HL-60/S4 treated with retinoic acid at 250 ng/mL for 4 days and 3 days (cell line): ENCODE measurements around the gene PTP4A1.
"Not testable (repeated sequence)": the region's sequence is repeated elsewhere in the genome, so short reads cannot be mapped to it uniquely, and the experiment has no call there.

Experiments
- in situ Hi-C: fragments of 300-500 bp; cut with MboI; formaldehyde crosslinking; loops from 2 replicates; pipeline ENCODE4 v1.7.0; 2022; ENCODE audit warnings: low sequenced_read_pairs

Gene PTP4A1

DNA sequence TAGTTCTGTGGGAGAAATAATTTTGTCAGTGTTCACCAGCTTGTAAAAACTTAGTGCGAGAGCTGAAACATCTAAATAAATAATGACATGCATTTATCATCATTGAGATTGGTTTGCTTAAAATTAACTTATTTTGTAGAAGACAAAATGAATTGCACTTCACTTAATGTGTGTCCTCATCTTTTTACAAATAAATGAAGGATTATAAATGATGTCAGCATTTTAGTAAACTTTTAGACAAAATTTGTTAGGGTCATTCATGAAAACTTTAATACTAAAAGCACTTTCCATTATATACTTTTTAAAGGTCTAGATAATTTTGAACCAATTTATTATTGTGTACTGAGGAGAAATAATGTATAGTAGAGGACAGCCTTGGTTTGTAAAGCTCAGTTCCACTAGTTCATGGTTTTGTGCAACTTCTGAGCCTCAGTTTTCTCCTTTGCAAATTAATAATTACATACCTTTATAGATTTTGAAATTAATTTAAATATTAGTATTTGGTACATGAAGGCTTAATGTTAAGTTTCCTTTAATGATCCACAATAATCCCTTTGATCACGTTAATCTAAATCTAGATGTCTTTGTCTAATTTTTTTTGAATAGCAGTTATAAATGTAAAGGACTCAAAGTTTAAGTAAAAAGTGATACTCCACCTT lies 9.2 kb downstream of the PTP4A1 start:
- in situ Hi-C loops: no loop called here

GRCh38 chr6:63582579-63583231 lies 10.4 kb downstream of the PTP4A1 start:
- in situ Hi-C loops: no loop called here

DNA sequence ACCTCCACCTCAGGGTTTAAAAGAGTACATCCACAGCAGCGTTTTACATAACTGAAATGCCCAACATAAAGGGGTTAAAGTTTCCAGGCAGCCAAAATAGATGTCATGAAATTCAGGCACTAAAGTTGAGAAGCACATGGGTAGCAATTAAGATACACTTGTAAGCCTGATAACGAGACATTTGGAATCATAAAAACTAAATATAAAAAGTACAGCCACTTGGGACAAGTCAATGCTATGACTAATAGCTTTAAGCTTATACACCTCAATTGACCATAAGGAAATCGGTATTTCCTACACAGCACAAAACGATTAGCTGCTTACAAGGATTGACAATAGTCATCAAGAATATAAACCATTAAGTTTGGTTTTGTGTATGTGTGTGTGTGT lies 11.8 kb downstream of the PTP4A1 start:
- in situ Hi-C loops: no loop called here

GRCh38 chr6:63584566-63584965 lies 12.3 kb downstream of the PTP4A1 start:
- in situ Hi-C loops: no loop called here

GRCh38 chr6:63585652-63586051 lies 13.4 kb downstream of the PTP4A1 start:
- in situ Hi-C loops: not testable (repeated sequence)

DNA sequence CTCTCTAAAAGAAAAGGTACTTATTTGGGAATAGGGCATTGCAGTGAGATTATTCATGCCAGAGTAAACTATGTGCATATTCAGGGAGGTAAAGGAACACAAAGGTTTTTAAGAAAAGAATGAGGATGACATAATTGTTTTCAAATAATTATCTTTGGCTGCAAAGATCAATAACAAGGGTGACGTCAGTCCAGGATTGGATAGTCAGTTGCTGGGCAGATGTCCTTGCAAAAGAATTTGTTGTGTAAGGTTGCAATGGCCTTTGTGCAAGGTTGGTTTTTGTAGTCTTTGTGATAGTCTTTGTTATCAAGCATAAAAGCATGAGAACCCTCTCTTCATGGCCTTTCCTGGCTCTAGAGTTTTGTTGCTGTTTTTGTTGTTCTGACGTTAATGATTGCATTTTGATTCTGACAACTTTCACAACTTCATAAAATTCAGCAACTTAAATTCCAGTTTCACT lies 17.7 kb downstream of the PTP4A1 start:
- in situ Hi-C loops: no loop called here

DNA sequence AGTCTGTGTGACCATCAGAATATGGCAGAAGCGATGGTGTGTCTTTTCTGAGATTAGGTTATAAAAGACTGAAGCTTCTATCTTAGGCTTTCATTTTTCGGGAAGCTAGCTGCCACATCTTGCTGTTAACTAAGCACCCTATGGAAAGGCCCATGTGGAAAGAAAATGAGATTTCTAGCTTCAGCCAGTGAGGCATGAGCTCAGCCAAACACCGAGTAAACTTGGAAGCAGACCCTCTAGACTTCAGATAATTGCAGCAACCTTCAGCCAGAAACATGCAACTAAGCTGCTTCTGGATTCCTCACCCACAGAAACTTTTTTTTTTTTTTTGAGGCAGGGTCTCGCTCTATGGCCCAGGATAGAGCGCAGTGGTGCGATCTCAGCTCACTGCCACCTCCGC lies 20.6 kb downstream of the PTP4A1 start:
- in situ Hi-C loops: no loop called here

DNA sequence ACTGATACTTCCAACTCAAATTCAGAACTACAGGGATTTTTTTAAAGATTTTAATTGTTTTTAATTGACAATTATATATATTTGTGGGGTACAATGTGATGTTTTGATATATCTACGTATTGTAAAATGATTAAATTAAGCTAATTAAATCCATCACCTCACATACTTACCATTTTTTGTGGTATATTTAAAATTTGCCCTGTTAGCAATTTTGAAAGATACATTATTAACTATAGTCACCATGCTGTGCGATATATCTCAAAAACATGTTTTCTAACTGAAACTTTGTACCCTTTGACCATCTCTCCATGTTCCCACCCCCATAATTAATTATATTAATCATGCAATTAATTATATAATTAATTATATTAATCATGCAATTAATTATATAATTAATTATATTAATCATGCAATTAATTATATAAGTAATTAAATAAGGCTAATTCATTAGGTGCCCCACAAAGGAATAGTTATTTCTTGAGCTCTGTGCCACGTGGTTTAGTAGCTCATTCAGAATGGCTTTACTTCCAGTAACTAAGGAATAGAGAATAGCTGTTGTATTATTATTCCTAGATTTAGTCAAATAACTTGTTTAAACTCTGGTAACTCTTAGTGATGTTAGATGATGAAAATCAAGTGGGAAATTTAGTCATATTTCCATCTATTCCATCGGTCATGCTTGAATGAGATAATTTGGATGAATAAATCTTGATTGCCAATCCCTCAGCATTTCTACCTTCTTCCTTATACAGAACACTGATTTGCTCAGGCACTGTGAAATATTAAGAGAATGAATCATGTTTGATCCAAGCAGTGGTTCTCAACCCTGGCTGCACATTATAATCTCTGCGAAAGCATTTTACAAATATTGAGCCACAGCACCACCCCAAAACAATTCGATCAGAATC lies 25.1 kb downstream of the PTP4A1 start:
- in situ Hi-C loops: no loop called here

- in situ Hi-C loops: no loop called here
These were observed 26.1 kb downstream of the PTP4A1 start for GRCh38 chr6:63598049-63599036.

DNA sequence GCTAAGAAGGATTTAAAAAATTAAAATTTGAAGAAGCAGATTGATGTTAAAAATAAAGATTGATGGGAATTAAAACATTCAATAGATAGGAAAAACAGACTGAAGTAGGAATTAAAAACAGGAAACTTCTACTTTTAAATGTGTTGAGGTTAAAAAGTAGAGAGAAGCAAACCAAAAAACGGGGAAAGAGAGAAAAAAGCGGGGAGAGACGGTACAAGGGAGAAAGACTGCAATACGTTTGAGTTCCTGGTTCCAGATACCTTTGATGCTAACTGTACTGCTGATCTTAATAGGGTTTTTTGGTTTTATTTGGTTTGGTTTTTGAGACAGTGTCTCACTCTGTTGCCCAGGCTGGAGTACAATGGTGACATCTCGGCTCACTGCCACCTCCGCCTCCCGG lies 27.0 kb downstream of the PTP4A1 start:
- in situ Hi-C loops: no loop called here

GRCh38 chr6:63600136-63600535 lies 27.9 kb downstream of the PTP4A1 start:
- in situ Hi-C loops: no loop called here

GRCh38 chr6:63609231-63609630 lies 37.0 kb downstream of the PTP4A1 start:
- in situ Hi-C loops: no loop called here

DNA sequence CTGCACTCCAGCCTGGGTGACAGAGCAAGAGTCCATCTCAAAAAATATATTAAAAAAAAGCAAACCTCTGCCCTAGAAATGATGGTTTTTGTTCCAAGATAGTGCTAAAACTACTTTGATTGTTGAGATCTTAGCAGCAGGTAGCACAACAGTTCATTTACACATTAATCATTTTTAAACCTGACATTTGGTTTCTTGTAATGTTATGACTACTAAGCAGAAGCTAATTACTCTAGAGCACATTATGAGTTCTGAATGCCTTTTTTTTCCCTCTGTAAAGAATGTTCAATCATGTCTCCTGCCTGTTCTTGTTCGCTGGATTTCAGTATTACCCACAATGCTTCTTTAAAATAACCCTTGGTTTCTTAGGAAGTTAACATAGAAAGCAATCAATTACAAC lies 38.7 kb downstream of the PTP4A1 start:
- in situ Hi-C loops: no loop called here

DNA sequence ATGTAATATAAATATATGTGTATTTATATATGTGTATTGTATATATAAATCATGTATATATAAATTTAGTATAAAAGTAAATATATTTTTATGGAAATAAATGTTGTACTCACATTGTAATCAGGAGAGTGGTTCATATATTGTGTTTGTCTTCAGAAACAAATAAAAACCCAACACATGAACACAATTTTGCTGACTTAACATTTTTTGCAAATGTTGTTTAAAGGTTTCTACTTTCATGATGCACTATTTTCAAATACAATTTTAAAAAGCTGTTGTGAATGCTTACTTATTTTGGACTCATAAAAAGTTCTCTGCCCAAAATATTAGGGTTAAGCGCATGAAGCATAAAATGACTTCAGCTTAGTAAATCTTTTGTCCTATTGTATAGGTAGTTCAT lies 39.3 kb downstream of the PTP4A1 start:
- in situ Hi-C loops: no loop called here

DNA sequence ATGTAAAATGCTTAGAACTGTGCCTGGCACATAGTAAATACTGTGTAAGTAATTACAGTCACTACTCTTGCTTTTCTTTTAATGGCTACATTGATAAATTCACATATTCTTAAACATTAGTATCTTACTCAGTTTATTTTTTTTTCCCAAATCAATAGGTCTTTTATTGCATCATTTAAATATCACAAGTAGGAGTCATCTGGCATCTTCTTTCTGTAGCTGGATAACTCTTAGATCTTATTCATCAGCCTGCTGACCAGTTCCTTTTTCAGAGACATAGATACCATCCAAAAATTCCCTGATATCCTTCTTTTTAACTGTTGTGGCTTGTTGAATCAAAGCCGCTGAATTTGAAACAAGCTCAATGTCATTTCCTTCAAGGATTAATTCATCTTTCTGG lies 43.3 kb downstream of the PTP4A1 start:
- in situ Hi-C loops: no loop called here
